DOHH2 (cell line): ENCODE results near the gene C11orf24.

Experiments
- EZH2phosphoT487 ChIP-seq: fragments of 200-600 bp; sonication (generic); IDR thresholded peaks from 2 replicates; pipeline ENCODE4 v1.6.1; 2017; ENCODE audit warnings: borderline replicate concordance, mild to moderate bottlenecking, antibody characterized with exemption, low read length, moderate library complexity, mixed read lengths
- TF ChIP-seq, protein P1 (sequence below): fragments of 200-600 bp; sonication (generic); IDR thresholded peaks from one replicate; pipeline ENCODE4 v1.5.1; 2014; ENCODE audit warnings: antibody characterized with exemption, mild to moderate bottlenecking, low read depth, low read length; ENCODE audit not compliant: poor library complexity, severe bottlenecking

DNA sequence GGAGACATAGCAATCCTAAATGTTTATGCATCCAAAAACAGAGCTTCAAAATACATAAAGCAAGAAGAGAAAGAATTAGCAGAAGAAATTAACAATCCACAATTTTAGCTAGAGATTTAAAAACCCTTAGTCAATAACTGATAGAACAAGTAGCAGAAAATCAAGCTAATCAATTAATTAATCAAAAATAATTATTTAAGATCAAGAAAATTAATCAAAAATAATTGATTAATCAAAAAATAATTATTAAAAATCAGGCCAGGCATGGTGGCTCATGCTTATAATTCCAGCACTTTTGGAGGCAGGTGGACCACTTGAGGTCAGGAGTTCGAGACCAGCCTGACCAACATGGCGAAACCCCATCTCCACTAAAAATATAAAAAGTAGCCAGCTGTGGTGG, 29.2 kb downstream of the C11orf24 start:
- no peak for TF ChIP-seq EZH2phosphoT487
- TF ChIP-seq, protein P1, sequence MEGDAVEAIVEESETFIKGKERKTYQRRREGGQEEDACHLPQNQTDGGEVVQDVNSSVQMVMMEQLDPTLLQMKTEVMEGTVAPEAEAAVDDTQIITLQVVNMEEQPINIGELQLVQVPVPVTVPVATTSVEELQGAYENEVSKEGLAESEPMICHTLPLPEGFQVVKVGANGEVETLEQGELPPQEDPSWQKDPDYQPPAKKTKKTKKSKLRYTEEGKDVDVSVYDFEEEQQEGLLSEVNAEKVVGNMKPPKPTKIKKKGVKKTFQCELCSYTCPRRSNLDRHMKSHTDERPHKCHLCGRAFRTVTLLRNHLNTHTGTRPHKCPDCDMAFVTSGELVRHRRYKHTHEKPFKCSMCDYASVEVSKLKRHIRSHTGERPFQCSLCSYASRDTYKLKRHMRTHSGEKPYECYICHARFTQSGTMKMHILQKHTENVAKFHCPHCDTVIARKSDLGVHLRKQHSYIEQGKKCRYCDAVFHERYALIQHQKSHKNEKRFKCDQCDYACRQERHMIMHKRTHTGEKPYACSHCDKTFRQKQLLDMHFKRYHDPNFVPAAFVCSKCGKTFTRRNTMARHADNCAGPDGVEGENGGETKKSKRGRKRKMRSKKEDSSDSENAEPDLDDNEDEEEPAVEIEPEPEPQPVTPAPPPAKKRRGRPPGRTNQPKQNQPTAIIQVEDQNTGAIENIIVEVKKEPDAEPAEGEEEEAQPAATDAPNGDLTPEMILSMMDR: no peak
